Measurements from ENCODE around the gene CCDC188.
A peak's percentile ranks its signal among the peaks of the same experiment; 100 is the strongest.

Gene CCDC188

GRCh38 chr22:20118300-20119020 lies 32.4 kb downstream of the CCDC188 start:
- H3F3A ChIP-seq (ENCODE audit: control insufficient read depth, insufficient read depth): no peaks in the 10 kb centered on the region
- H3K4me3 ChIP-seq (ENCODE audit: low read length): peak overlapping the region; percentile 93
- no peak for TF ChIP-seq CTCF (IDR thresholded peaks at IDR 0.05; ENCODE audit: low read depth, low read length, poor library complexity, severe bottlenecking)
- TF ChIP-seq EZH2phosphoT487 (IDR thresholded peaks at IDR 0.05; ENCODE audit: borderline replicate concordance, low read length): no peak
- H3K4me2 ChIP-seq (ENCODE audit: low read length): peak overlapping the region; percentile 84
- peaks cover 90% of the 10 kb centered on the region for H3K36me3 ChIP-seq (ENCODE audit: control insufficient read depth, low read length)
- H3K9me3 ChIP-seq (ENCODE audit: control insufficient read depth, insufficient read depth, low read length): no peaks in the 10 kb centered on the region
- no peaks in the 10 kb centered on the region for H3K9me2 ChIP-seq (replicated peaks; ENCODE audit: control insufficient read depth, low read length)
- H3K79me2 ChIP-seq (ENCODE audit: control insufficient read depth, low read length): peaks cover 91% of the 10 kb centered on the region
- H4K20me1 ChIP-seq (ENCODE audit: control insufficient read depth, insufficient read depth, low read depth, low read length): peaks cover 22% of the 10 kb centered on the region
- H3K27ac ChIP-seq (ENCODE audit: low read depth, low read length): peak overlapping the region; percentile 65
- peaks cover 34% of the 10 kb centered on the region for H3K4me1 ChIP-seq (ENCODE audit: control insufficient read depth, low read length)
- no peaks in the 10 kb centered on the region for H3K27me3 ChIP-seq (ENCODE audit: control insufficient read depth, low read length)

- peak overlapping the region; percentile 84 for H3K4me2 ChIP-seq (ENCODE audit: low read length)
These were observed 33.1 kb downstream of the CCDC188 start for GRCh38 chr22:20117633-20118299.

DNA sequence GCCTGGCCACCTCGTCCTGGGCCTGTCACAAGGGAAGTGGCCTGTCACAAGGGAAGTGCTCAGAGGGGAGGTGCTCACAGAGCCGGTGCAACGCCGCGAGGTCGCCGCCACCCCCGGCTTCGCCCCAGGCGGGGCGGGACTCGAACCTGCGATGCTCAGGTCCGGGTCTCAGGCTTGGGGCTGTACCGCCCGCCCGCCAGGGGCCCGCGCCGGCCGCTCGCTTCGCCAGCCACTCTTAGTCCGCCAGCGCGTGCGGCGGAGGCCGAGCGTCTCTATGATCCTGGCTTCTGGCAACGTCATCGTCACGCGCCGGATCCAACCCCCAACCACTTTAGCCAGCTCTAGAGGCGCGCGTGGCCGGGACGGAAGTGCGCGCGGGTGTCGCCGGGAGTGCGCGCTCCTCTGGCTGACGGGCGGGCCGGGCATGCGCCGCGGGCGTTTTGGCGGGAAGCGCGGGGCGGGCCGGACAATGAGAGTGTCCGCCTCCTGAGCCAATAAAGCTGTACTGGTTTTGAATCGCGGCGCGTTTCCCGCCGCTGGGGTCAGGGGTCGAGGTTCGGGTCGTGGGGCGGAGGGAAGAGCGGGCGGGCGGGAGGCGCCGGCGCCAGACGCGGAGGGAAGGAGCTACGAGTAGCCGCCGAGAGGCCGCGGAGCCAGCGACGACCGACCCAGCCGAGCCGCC lies 33.8 kb downstream of the CCDC188 start, which contains the start of gene TRMT2A:
Gene TRMT2A, minus strand, starts transcription at position 276 of the 682 bp plus-strand sequence. CDS start 320 bp downstream, outside the sequence.
- peak within 1 kb of the TSS; percentile 85 for H3K4me2 ChIP-seq (ENCODE audit: low read length)
- peak within 1 kb of the TSS; percentile 99 for H3K4me3 ChIP-seq (ENCODE audit: low read length)
- TF ChIP-seq EZH2phosphoT487 (IDR thresholded peaks at IDR 0.05; ENCODE audit: borderline replicate concordance, low read length) (no peak), CTCF (IDR thresholded peaks at IDR 0.05; ENCODE audit: low read depth, low read length, poor library complexity, severe bottlenecking) (peak; percentile 40)
- H4K20me1 ChIP-seq (ENCODE audit: control insufficient read depth, insufficient read depth, low read depth, low read length): peaks cover 19% of the 10 kb centered on the region
- peak within 1 kb of the TSS; percentile 65 for H3K27ac ChIP-seq (ENCODE audit: low read depth, low read length)
- H3K4me1 ChIP-seq (ENCODE audit: control insufficient read depth, low read length): peaks cover 34% of the 10 kb centered on the region
- H3K9me2 ChIP-seq (replicated peaks; ENCODE audit: control insufficient read depth, low read length): no peaks in the 10 kb centered on the region
- no peaks in the 10 kb centered on the region for H3F3A ChIP-seq (ENCODE audit: control insufficient read depth, insufficient read depth)
- H3K9me3 ChIP-seq (ENCODE audit: control insufficient read depth, insufficient read depth, low read length): no peaks in the 10 kb centered on the region
- H3K36me3 ChIP-seq (ENCODE audit: control insufficient read depth, low read length): peaks cover 93% of the 10 kb centered on the region
- H3K79me2 ChIP-seq (ENCODE audit: control insufficient read depth, low read length): peaks cover 79% of the 10 kb centered on the region
- no peaks in the 10 kb centered on the region for H3K27me3 ChIP-seq (ENCODE audit: control insufficient read depth, low read length)

More at GRCh38 chr22:20117633-20118299, 33.1 kb downstream of the CCDC188 start:
- peaks cover 85% of the 10 kb centered on the region for H3K79me2 ChIP-seq (ENCODE audit: control insufficient read depth, low read length)
- H4K20me1 ChIP-seq (ENCODE audit: control insufficient read depth, insufficient read depth, low read depth, low read length): peaks cover 21% of the 10 kb centered on the region
- peaks cover 92% of the 10 kb centered on the region for H3K36me3 ChIP-seq (ENCODE audit: control insufficient read depth, low read length)
- no peak for TF ChIP-seq CTCF (IDR thresholded peaks at IDR 0.05; ENCODE audit: low read depth, low read length, poor library complexity, severe bottlenecking)
- no peak for TF ChIP-seq EZH2phosphoT487 (IDR thresholded peaks at IDR 0.05; ENCODE audit: borderline replicate concordance, low read length)
- no peaks in the 10 kb centered on the region for H3K9me3 ChIP-seq (ENCODE audit: control insufficient read depth, insufficient read depth, low read length)
- no peaks in the 10 kb centered on the region for H3K27me3 ChIP-seq (ENCODE audit: control insufficient read depth, low read length)
- peak overlapping the region; percentile 65 for H3K27ac ChIP-seq (ENCODE audit: low read depth, low read length)
- peaks cover 34% of the 10 kb centered on the region for H3K4me1 ChIP-seq (ENCODE audit: control insufficient read depth, low read length)
- no peaks in the 10 kb centered on the region for H3K9me2 ChIP-seq (replicated peaks; ENCODE audit: control insufficient read depth, low read length)
- H3F3A ChIP-seq (ENCODE audit: control insufficient read depth, insufficient read depth): no peaks in the 10 kb centered on the region
- peak overlapping the region; percentile 93 for H3K4me3 ChIP-seq (ENCODE audit: low read length)

Data from DOHH2 (cell line).